ENCODE results near the gene WDR20.

WDR20 gene

GRCh38 chr14:102181187-102181586 lies 41.5 kb downstream of the WDR20 start:
- no peak for TF ChIP-seq CTCF (conservative IDR thresholded peaks at IDR 0.05; ENCODE audit: low read length)
- no peak for TF ChIP-seq EZH2phosphoT487 (IDR thresholded peaks at IDR 0.05; ENCODE audit: borderline replicate concordance)
- H3F3A ChIP-seq (ENCODE audit: low read depth), result no peaks in the 10 kb centered on the region
- peaks cover 29% of the 10 kb centered on the region for H4K20me1 ChIP-seq (ENCODE audit: insufficient read depth, low read length, poor library complexity, severe bottlenecking)
- H3K9me3 ChIP-seq (ENCODE audit: insufficient read depth, low read depth, low read length), result no peaks in the 10 kb centered on the region
- H3K4me2 ChIP-seq (ENCODE audit: low read depth, low read length, poor library complexity, severe bottlenecking), result no peak overlapping the region
- H3K4me3 ChIP-seq (ENCODE audit: low read length, poor library complexity, severe bottlenecking), result no peak overlapping the region
- no peaks in the 10 kb centered on the region for H3K27me3 ChIP-seq (ENCODE audit: insufficient read depth, low read length, poor library complexity, severe bottlenecking)
- H3K4me1 ChIP-seq (ENCODE audit: insufficient read depth, low read length, poor library complexity, severe bottlenecking), result no peaks in the 10 kb centered on the region
- no peak overlapping the region for H3K9ac ChIP-seq (ENCODE audit: low read depth, low read length, poor library complexity, severe bottlenecking)
- peaks cover 85% of the 10 kb centered on the region for H3K79me2 ChIP-seq (ENCODE audit: insufficient read depth, low read length)
- 0 out of 2 replicates have a peak, but pooled peaks cover 6% of the 10 kb centered on the region for H3K36me3 ChIP-seq (ENCODE audit: insufficient read depth, low read length)
- H2AFZ ChIP-seq (ENCODE audit: low read length), result no peak overlapping the region
- H3K9me2 ChIP-seq (replicated peaks; ENCODE audit: low read depth, low read length), result no peaks in the 10 kb centered on the region

GRCh38 chr14:102182190-102182589 lies 42.5 kb downstream of the WDR20 start:
- Histone ChIP-seq H3K27me3 (ENCODE audit: insufficient read depth, low read length, poor library complexity, severe bottlenecking) (no peaks in the 10 kb centered on the region), H3K4me3 (ENCODE audit: low read length, poor library complexity, severe bottlenecking) (no peak overlapping the region), H3K9me3 (ENCODE audit: insufficient read depth, low read depth, low read length) (no peaks in the 10 kb centered on the region), H3K36me3 (ENCODE audit: insufficient read depth, low read length) (0 out of 2 replicates have a peak, but pooled peaks cover 6% of the 10 kb centered on the region), H3K79me2 (ENCODE audit: insufficient read depth, low read length) (peaks cover 84% of the 10 kb centered on the region), H2AFZ (ENCODE audit: low read length) (no peak overlapping the region), H3K9me2 (replicated peaks; ENCODE audit: low read depth, low read length) (no peaks in the 10 kb centered on the region), H3K9ac (ENCODE audit: low read depth, low read length, poor library complexity, severe bottlenecking) (no peak overlapping the region), H3K4me2 (ENCODE audit: low read depth, low read length, poor library complexity, severe bottlenecking) (no peak overlapping the region), H3F3A (ENCODE audit: low read depth) (no peaks in the 10 kb centered on the region), H3K4me1 (ENCODE audit: insufficient read depth, low read length, poor library complexity, severe bottlenecking) (no peaks in the 10 kb centered on the region), H4K20me1 (ENCODE audit: insufficient read depth, low read length, poor library complexity, severe bottlenecking) (peaks cover 32% of the 10 kb centered on the region)
- TF ChIP-seq EZH2phosphoT487 (IDR thresholded peaks at IDR 0.05; ENCODE audit: borderline replicate concordance), result no peak
- no peak for TF ChIP-seq CTCF (conservative IDR thresholded peaks at IDR 0.05; ENCODE audit: low read length)

GRCh38 chr14:102182936-102183619 lies 43.4 kb downstream of the WDR20 start:
- Histone ChIP-seq H3K9ac (ENCODE audit: low read depth, low read length, poor library complexity, severe bottlenecking) (no peak overlapping the region), H3K4me2 (ENCODE audit: low read depth, low read length, poor library complexity, severe bottlenecking) (no peak overlapping the region), H3K9me2 (replicated peaks; ENCODE audit: low read depth, low read length) (no peaks in the 10 kb centered on the region), H4K20me1 (ENCODE audit: insufficient read depth, low read length, poor library complexity, severe bottlenecking) (peaks cover 32% of the 10 kb centered on the region), H3K9me3 (ENCODE audit: insufficient read depth, low read depth, low read length) (no peaks in the 10 kb centered on the region), H2AFZ (ENCODE audit: low read length) (no peak overlapping the region), H3K36me3 (ENCODE audit: insufficient read depth, low read length) (0 out of 2 replicates have a peak, but pooled peaks cover 6% of the 10 kb centered on the region), H3K4me3 (ENCODE audit: low read length, poor library complexity, severe bottlenecking) (no peak overlapping the region), H3F3A (ENCODE audit: low read depth) (no peaks in the 10 kb centered on the region), H3K27me3 (ENCODE audit: insufficient read depth, low read length, poor library complexity, severe bottlenecking) (no peaks in the 10 kb centered on the region), H3K4me1 (ENCODE audit: insufficient read depth, low read length, poor library complexity, severe bottlenecking) (no peaks in the 10 kb centered on the region), H3K79me2 (ENCODE audit: insufficient read depth, low read length) (peaks cover 85% of the 10 kb centered on the region)
- TF ChIP-seq EZH2phosphoT487 (IDR thresholded peaks at IDR 0.05; ENCODE audit: borderline replicate concordance), result no peak
- TF ChIP-seq CTCF (conservative IDR thresholded peaks at IDR 0.05; ENCODE audit: low read length), result no peak

All from Loucy (cell line).